Fibroblast of the aortic adventitia (primary cell): Measurements from ENCODE around the gene CACTIN. TPM values are rescaled to one million over a fixed set of nuclear protein-coding genes. Genes with fewer than 3 reads are reported as not detected.

Source experiments
- DNase-seq: peaks from one replicate; pipeline ENCODE4 v3.0.0-alpha.2; 2010; ENCODE audit warnings: low read depth
- H3K4me3 ChIP-seq: 2 replicates; pipeline ENCODE4 v1.5.1; 2011; ENCODE audit warnings: low read depth, mild to moderate bottlenecking, control low read depth, low read length, moderate library complexity
- CTCF ChIP-seq: IDR thresholded peaks from 2 replicates; pipeline ENCODE4 v1.5.1; 2011; ENCODE audit warnings: mild to moderate bottlenecking, low read length, control low read depth, inconsistent platforms; ENCODE audit not compliant: insufficient read depth
- total RNA-seq: library from RNA; depleted of rRNA; stranded (reverse); fragments of >200 nt; gene quantifications from 2 replicates; pipeline ENCODE4 v1.2.3, GENCODE V29; 2012; ENCODE audit warnings: low replicate concordance

The CACTIN gene
- total RNA-seq, 1 donor: 15.7 TPM

- H3K4me3 ChIP-seq: no peak overlapping the region
- no peak for DNase-seq
- TF ChIP-seq CTCF: no peak
These were observed 35.0 kb upstream of the CACTIN start for GRCh38 chr19:3661284-3662238.

GRCh38 chr19:3660493-3661219 is 34.1 kb upstream of the CACTIN start:
- no peak overlapping the region for H3K4me3 ChIP-seq
- DNase-seq: no peak
- no peak for TF ChIP-seq CTCF

GRCh38 chr19:3659746-3660112 is 33.1 kb upstream of the CACTIN start:
- TF ChIP-seq CTCF: no peak
- no peak for DNase-seq
- no peak overlapping the region for H3K4me3 ChIP-seq

- H3K4me3 ChIP-seq: no peak overlapping the region
- no peak for DNase-seq
- no peak for TF ChIP-seq CTCF
These were observed 32.5 kb upstream of the CACTIN start for GRCh38 chr19:3658870-3659745.

GRCh38 chr19:3658004-3658869 is 31.6 kb upstream of the CACTIN start:
- no peak for DNase-seq
- H3K4me3 ChIP-seq: no peak overlapping the region
- no peak for TF ChIP-seq CTCF
